Glomerular endothelial cell (primary cell): ENCODE data around the gene NACC2. TPM values are rescaled to one million over a fixed set of nuclear protein-coding genes. Genes with fewer than 3 reads are reported as not detected.
"Not testable (repeated sequence)": the region's sequence is repeated elsewhere in the genome, so short reads cannot be mapped to it uniquely, and the experiment has no call there.

Source experiments
- DNase-seq: peaks from one replicate; pipeline ENCODE4 v3.0.0-alpha.2; 2011; ENCODE audit warnings: low read depth, low spot score; ENCODE audit errors: extremely low read depth
- total RNA-seq: library from RNA; depleted of rRNA; stranded (reverse); fragments of >200 nt; gene quantifications from 2 replicates; pipeline ENCODE4 v1.2.3, GENCODE V29; 2015

The NACC2 gene
- total RNA-seq, 1 donor from 2014 or later, result 41.5 TPM

DNA sequence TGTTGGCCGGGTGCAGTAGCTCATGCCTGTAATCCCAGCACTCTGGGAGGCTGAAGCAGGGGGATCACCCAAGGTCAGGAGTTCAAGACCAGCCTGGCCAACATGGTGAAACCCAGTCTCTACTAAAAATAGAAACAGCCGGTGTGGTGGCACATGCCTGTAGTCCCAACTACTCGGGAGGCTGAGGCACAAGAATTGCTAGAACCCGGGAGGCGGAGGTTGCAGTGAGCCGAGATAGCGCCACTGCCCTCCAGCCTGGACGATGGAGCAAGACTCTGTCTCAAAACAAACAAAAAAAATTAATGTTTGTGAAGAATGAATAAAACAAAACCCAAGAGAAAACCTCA, 68.2 kb downstream of the NACC2 start:
- DNase-seq, result not testable (repeated sequence)

- DNase-seq, result no peak
Observed at GRCh38 chr9:136026266-136026942, 68.7 kb downstream of the NACC2 start.

DNA sequence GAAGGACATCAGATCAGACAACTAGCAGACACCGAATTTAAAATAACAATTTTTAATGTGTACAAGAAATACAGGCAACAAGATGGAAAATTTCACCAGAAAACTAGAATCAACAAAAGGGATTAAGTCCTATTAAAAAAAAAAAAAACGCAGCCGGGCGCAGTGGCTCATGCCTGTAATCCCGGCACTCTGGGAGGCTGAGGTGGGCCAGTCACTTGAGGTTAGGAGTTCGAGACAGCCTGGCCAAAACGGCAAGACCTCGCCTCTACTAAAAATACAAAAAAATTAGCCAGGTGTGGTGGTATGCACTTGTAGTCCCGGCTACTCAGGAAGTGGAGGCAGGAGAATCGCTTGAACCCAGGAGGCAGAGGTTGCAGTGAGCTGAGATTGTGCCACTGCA, 69.6 kb downstream of the NACC2 start:
- no peak for DNase-seq

DNA sequence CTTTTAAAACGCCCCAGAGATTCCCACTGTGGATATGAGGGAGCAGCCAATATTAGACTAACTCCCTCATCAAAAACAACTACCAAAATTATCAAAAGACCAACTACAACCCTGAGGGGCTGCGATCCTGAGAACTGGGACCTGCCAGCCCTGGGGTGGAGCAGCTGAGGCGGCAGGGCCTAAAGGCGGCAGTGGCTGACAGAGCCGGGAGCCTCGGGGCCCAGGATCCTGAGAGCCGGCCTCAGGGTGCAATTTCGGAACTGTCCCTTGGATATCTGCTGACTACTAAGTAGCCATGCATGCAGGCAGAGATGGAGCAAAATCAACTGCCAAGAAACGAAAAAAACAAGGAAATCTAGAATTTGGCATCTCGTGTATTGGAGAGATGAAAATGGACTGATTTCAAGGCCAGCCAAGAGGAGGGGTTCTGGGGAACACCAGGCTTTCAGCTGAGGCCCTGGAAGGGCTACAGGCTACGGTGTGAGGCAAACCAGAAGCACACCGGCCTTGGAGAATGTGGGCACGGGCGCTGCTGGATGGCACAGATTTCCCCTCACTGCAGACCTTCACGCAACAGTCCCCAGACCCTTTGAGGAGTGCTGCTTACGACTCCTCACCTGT, 70.3 kb downstream of the NACC2 start:
- no peak for DNase-seq

DNA sequence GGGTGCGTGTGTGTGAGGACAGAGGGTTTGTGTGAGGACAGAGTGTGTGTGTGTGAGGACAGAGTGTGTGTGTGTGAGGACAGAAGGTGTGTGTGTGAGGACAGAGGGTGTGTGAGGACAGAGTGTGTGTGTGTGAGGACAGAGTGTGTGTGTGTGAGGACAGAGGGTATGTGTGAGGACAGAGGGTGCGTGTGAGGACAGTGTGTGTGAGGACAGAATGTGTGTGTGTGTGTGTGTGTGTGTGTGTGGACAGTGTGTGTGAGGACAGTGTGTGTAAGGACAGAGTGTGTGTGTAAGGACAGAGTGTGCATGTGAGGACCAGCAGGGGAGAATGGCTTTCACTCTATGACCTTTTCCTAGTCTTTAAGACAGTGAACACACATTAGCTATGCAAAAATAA, 70.8 kb downstream of the NACC2 start:
- no peak for DNase-seq

GRCh38 chr9:136023410-136024225, 71.5 kb downstream of the NACC2 start:
- DNase-seq, result no peak

- DNase-seq, result no peak
Observed at GRCh38 chr9:136022731-136023409, 72.2 kb downstream of the NACC2 start.

DNA sequence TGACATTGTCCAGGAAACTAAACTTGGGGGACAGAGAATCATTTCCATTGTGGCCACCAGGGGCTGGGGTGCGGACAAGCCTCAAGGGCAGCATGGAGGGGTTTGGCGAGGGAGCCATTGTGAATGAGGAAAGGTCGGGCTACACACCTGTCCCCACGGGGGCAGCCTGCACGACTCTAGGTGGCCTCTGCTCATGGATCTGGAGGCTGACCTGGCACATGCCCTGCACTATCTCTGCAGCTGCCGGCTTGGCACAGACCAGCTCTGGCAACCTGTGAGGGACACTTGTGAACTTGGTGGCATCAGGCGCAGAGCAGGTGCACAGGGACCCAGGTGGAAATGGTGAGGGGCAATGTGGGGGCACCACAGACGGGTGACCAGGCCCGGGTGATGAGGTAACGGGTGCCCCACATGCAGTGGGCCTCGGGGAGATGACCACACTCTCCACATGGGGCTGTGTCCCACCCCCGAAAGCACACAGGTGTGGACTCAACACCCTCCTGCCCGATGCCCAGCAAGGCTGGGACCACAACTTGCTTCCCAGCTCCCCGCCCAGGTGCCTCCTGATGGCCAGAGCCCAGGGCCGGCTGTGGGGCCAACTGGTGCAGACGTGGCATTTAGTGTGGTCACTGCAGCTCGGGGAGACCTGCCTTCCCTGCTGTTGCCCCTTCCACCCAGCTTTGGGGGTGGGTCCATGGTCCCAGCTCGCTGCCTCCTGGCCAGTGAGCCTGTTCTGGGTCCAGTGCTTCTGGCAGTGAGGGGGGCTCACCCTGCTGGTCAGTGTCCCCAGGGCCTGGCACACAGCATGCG, 73.0 kb downstream of the NACC2 start:
- DNase-seq, result no peak

DNA sequence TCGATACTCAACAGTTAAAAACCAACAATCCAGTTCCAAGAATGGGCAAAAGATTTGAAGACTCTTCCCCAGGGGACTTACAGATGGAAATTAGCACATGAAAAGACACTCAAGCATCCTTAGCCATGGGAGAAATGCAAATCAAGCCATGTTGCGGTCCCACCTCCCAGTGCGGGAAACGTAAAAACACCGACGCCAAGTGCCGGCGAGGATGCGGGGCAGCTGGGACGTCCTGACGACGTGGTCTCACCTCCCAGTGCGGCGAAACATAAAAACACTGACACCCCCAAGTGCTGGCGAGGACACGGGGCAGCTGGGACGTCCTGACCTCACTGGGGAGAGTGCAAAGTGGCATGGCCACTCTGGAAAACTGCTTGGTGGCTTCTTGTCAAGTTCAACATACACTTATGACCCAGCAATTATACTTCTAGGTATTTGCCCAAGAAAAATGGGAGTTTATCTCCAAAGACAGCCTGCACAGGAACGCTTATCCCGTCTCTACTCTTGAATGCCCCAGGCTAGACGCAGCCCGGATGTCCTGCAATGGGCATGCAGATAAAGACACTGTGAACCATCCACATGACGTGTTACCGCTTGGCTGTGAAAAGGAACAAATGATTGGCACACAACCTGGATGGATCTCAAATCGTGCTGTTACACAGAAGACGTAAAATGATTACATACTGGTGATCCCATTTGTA, 73.8 kb downstream of the NACC2 start:
- no peak for DNase-seq

- no peak for DNase-seq
Observed at GRCh38 chr9:136020671-136021070, 74.4 kb downstream of the NACC2 start.

DNA sequence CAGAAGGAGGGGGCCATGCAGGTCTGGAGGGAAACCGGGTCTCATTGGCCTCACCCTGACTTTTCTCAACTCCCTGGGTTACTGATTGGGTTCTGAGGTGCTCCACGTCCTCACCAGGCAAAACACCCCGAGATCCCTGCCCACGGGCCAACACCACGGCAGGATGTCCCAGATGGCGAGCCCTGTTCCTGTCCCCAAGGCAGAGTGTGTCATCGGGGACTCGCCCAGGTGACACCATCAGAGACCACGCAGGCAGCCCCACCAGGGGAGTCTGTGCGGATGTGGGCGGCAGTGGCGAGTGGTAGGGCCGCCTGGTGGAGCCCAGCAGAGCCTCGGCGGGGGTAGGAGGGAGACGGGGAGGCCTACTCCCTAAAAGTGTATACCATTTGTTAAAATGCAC, 74.9 kb downstream of the NACC2 start:
- no peak for DNase-seq

DNA sequence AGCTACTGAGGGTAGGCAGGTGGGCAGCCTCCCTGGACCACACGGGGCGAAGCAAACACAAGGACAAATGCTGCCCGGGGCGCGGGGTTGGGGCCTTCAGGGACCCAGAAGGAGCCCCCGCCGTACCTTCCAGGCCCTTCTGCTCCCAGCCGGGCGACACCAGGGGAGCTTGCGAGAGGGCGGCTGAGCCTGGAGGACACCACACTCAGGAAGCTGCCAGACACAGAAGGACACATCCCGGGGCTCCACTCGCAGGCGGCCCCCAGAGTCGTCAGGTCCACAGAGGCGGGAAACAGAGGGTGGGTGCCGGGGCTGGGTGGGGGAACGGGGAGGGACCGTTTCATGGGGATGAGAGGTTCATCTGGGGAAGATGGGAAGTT, 75.4 kb downstream of the NACC2 start:
- no peak for DNase-seq

DNA sequence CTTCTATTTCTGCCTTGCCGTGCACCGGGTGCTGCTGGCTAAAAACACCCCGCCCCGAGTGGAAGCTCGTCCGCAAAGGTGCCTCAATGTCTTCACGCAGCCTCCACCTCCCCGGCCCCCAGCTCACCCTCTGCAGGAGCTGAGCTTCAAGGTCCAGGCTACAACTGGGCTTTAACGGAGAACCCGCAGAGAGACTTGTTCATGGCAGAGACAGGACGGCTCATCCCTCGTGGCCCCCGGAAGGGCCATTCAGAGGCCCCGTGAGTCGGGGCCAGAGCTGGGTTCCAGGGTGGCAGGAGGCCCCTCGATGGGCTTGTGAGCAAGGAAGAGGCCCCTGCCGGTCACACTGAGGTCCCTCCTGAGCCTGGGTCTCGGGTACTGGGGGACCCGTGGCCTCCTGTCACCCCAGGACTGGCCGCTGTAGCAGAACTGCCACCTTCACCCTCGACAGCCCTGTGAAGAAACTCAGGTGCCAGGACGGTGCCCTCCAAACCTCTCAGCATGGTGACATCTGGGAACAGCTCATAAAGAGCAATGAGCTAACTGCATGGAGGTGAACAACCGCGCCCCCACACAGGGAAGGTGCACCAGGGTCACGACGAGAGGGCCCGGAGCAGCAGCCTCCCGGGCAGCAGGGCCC, 75.9 kb downstream of the NACC2 start:
- DNase-seq, result no peak

DNA sequence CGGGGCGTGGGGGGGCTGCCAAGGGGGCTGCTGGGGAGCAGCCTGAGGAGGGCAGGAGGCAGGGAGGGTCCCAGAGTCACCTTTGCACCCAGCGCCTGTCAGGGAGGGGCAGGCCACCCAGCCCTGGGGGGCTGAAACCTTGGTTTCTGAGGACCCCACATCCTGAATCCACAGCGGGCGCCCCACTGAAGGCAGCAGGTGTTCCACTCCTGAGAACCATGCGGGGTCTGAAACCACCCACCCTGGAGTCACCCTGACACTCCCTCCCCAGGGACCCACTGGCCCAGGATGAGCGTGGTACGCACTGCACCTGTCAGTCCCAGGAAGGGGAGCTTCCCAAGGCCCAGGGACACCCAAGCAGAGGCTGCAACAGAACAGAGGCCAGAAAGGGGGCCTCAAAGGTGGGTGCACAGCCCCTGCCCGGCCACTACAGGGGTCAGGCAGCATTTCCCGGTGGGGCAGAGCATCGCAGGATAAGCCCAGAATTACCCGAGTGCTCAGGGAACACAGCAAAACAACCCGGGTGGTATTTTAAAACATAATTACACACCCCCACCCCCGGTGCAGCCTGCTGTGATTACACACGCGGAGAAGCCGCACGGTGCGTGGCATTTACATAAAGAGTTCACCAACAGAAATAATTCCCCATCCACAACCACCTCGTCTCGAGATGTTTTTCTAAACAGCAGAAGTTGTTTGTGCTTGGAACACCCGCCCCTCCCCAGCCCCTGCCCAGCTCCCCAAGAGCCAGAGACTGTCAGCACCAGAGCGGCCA, 76.6 kb downstream of the NACC2 start:
- DNase-seq, result no peak

DNA sequence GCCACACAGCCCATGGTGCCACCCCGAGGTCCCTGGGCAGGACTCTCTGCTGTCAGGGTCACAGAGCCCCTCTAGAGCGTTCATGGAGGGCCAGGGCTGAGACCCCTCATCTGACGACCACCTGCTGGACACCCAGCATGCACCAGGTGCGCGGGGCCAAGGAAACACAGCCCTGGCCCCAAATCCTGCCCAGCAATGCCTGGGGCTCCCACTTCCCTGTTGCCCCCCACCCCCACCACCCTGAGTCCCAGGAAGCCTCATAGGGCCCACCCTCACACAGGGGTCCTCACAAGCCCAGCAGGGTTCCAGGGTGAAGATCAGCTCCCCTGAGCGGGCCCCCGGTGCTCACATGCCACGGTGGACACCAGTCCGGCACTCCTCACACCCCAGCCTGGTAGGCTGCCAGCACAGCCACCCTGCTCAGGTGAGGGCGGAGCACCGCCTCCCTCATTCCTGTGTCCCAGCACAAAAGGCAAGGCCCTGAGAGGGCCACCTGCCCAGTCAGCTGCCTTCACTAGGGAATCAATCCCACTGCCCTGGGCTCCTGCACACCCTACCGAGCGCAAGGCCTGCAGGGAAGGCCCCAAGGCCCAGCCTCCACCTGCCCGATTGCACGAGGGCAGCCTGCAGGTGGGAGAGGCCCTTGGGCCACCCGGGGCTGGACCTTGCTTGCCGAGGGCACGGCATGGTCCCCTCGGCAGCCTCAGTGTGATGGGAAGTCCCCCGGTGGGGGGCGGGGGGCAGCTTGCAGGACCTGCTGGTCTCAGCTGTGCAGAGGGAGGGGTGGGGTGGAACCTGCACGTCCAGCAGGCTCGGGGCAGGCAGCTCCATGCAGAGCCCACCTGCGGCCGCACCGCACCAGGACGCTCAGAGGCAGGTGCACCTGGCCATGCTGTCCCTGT, 77.5 kb downstream of the NACC2 start:
- no peak for DNase-seq

DNA sequence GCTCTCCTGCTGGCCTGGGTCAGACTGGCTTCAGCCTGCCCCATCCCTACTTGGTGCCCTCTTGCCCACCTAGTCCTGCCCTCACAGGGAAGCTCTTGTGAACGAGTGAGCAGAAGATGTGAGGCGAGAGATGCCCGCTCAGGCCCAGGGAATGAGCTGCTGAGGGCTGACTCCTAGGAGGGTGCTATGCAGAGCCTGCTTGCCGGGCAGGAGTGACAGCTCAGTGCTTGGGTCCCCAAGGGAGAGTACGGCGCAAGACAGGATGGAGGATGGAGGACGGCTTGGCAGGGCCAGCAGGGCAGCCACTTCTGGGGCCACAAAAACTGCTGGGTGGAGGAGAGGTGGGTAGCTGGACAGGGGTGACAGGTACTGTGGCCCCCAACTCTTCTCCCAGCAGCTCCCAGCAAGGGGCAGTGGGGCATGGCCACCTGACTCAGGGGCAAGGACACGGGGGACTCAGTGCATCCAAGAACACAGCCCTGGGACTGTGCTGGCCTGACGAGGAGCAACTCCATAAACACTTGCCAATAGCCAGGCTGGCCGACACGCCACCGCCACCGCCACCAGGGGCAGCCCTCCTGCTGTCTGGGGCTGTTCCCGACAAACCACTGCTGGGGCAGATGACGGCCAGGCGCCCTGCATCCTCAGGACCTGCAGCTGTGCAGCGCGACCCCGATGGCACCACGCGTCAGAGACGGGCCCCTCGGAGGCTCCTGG, 78.4 kb downstream of the NACC2 start:
- no peak for DNase-seq
